Measurements from ENCODE around the gene ZNF814. TPM values are rescaled to one million over a fixed set of nuclear protein-coding genes. Genes with fewer than 3 reads are reported as not detected.
"Not testable (repeated sequence)": the region's sequence is repeated elsewhere in the genome, so short reads cannot be mapped to it uniquely, and the experiment has no call there.

Gene ZNF814
- total and polyA plus RNA-seq, 3 experiments from 2014 or later, result 21.2 to 38.7 (median 38.5) TPM

GRCh38 chr19:57873883-57874799 lies 14.7 kb downstream of the ZNF814 start:
- not testable (repeated sequence) for H3K27ac Mint-ChIP-seq

GRCh38 chr19:57872450-57872849 lies 16.4 kb downstream of the ZNF814 start:
- Mint-ChIP-seq H3K36me3 (peaks cover 17 to 71% (median 49%) of the 10 kb centered on the region in 3 donors), H3K4me1 (no peaks in the 10 kb centered on the region), H3K27ac (no peak overlapping the region), H3K27me3 (no peaks in the 10 kb centered on the region), H3K4me3 (no peak overlapping the region), H3K9me3 (peaks cover 16 to 86% (median 81%) of the 10 kb centered on the region in 5 donors)
- no peaks in the 10 kb centered on the region for H3K4me1 ChIP-seq (ENCODE audit: insufficient read depth, low read length)
- peaks cover 63% of the 10 kb centered on the region for H3K9me3 ChIP-seq (ENCODE audit: low read length)
- H3K4me3 ChIP-seq (ENCODE audit: low read length), result peak overlapping the region; percentile 21
- ChIA-PET POLR2A (interaction anchor here (0.6 kb wide), 1 partner anchor 554 kb away, joined by 7 read pairs; no protein-coding TSS in a partner anchor), CTCF (no interaction called here)
- H3K27me3 ChIP-seq (ENCODE audit: insufficient read depth, low read length, poor library complexity, severe bottlenecking), result no peaks in the 10 kb centered on the region
- peaks cover 22% of the 10 kb centered on the region for H3K36me3 ChIP-seq (ENCODE audit: insufficient read depth, low read length)
- DNase-seq, result no peak
- no peak overlapping the region for H3K27ac ChIP-seq (ENCODE audit: low read depth, low read length)

More at GRCh38 chr19:57873883-57874799, 14.7 kb downstream of the ZNF814 start:
- Histone ChIP-seq H3K9me3 (ENCODE audit: low read length) (peaks cover 58% of the 10 kb centered on the region), H3K36me3 (ENCODE audit: insufficient read depth, low read length) (peaks cover 17% of the 10 kb centered on the region)
- H3K4me1 ChIP-seq (ENCODE audit: insufficient read depth, low read length); H3K4me3 Mint-ChIP-seq; H3K4me1 Mint-ChIP-seq; CTCF ChIA-PET; H3K27ac ChIP-seq (ENCODE audit: low read depth, low read length); H3K27me3 ChIP-seq (ENCODE audit: insufficient read depth, low read length, poor library complexity, severe bottlenecking); H3K4me3 ChIP-seq (ENCODE audit: low read length); H3K27me3 Mint-ChIP-seq; DNase-seq: not testable (repeated sequence)
- Mint-ChIP-seq H3K36me3 (peaks cover 20 to 72% (median 53%) of the 10 kb centered on the region in 3 donors), H3K9me3 (peaks cover 16 to 86% (median 81%) of the 10 kb centered on the region in 5 donors)
- POLR2A ChIA-PET, result interaction anchor here (0.5 to 0.6 kb wide), 2 partner anchors 12 to 321 kb away, joined by 3 read pairs; no protein-coding TSS in a partner anchor

- Mint-ChIP-seq H3K36me3 (peaks cover 13 to 70% (median 53%) of the 10 kb centered on the region in 3 donors), H3K27ac (peak overlapping the region in 1 of 8 donors; percentile 67), H3K4me1 (no peaks in the 10 kb centered on the region), H3K9me3 (peaks cover 12 to 83% (median 72%) of the 10 kb centered on the region in 5 donors), H3K27me3 (no peaks in the 10 kb centered on the region), H3K4me3 (peak overlapping the region in 1 of 7 donors; percentile 13)
- no peak for DNase-seq
- no peaks in the 10 kb centered on the region for H3K27me3 ChIP-seq (ENCODE audit: insufficient read depth, low read length, poor library complexity, severe bottlenecking)
- CTCF ChIA-PET, result no interaction called here
- no peak overlapping the region for H3K4me3 ChIP-seq (ENCODE audit: low read length)
- peaks cover 54% of the 10 kb centered on the region for H3K9me3 ChIP-seq (ENCODE audit: low read length)
- no peaks in the 10 kb centered on the region for H3K4me1 ChIP-seq (ENCODE audit: insufficient read depth, low read length)
- peaks cover 21% of the 10 kb centered on the region for H3K36me3 ChIP-seq (ENCODE audit: insufficient read depth, low read length)
- H3K27ac ChIP-seq (ENCODE audit: low read depth, low read length), result no peak overlapping the region
- POLR2A ChIA-PET, result no interaction called here
These were observed 18.6 kb downstream of the ZNF814 start for GRCh38 chr19:57870225-57870624.

- H3K27ac Mint-ChIP-seq; H3K27me3 ChIP-seq (ENCODE audit: insufficient read depth, low read length, poor library complexity, severe bottlenecking); POLR2A ChIA-PET; H3K4me1 ChIP-seq (ENCODE audit: insufficient read depth, low read length); DNase-seq; H3K4me1 Mint-ChIP-seq; H3K4me3 Mint-ChIP-seq; H3K27ac ChIP-seq (ENCODE audit: low read depth, low read length); H3K27me3 Mint-ChIP-seq; CTCF ChIA-PET; H3K4me3 ChIP-seq (ENCODE audit: low read length): not testable (repeated sequence)
- Mint-ChIP-seq H3K36me3 (peaks cover 18 to 73% (median 56%) of the 10 kb centered on the region in 3 donors), H3K9me3 (peaks cover 12 to 85% (median 76%) of the 10 kb centered on the region in 5 donors)
- H3K9me3 ChIP-seq (ENCODE audit: low read length), result peaks cover 52% of the 10 kb centered on the region
- peaks cover 26% of the 10 kb centered on the region for H3K36me3 ChIP-seq (ENCODE audit: insufficient read depth, low read length)
These were observed 19.2 kb downstream of the ZNF814 start for GRCh38 chr19:57869655-57870054.

GRCh38 chr19:57867868-57868492 lies 20.9 kb downstream of the ZNF814 start:
- Mint-ChIP-seq H3K27me3 (no peaks in the 10 kb centered on the region), H3K4me1 (peaks cover 0 to 1% (median 0%) of the 10 kb centered on the region in 3 donors), H3K27ac (no peak overlapping the region), H3K9me3 (peaks cover 6 to 81% (median 70%) of the 10 kb centered on the region in 5 donors), H3K4me3 (no peak overlapping the region), H3K36me3 (peaks cover 21 to 72% (median 57%) of the 10 kb centered on the region in 3 donors)
- ChIA-PET CTCF (no interaction called here), POLR2A (no interaction called here)
- DNase-seq, result no peak
- Histone ChIP-seq H3K9me3 (ENCODE audit: low read length) (peaks cover 40% of the 10 kb centered on the region), H3K4me3 (ENCODE audit: low read length) (no peak overlapping the region), H3K36me3 (ENCODE audit: insufficient read depth, low read length) (peaks cover 36% of the 10 kb centered on the region), H3K4me1 (ENCODE audit: insufficient read depth, low read length) (no peaks in the 10 kb centered on the region), H3K27ac (ENCODE audit: low read depth, low read length) (no peak overlapping the region), H3K27me3 (ENCODE audit: insufficient read depth, low read length, poor library complexity, severe bottlenecking) (no peaks in the 10 kb centered on the region)

GRCh38 chr19:57862351-57862750 lies 26.5 kb downstream of the ZNF814 start:
- peaks cover 24% of the 10 kb centered on the region for H3K9me3 ChIP-seq (ENCODE audit: low read length)
- H3K4me1 Mint-ChIP-seq; H3K27me3 Mint-ChIP-seq; H3K27ac Mint-ChIP-seq; H3K27ac ChIP-seq (ENCODE audit: low read depth, low read length); H3K27me3 ChIP-seq (ENCODE audit: insufficient read depth, low read length, poor library complexity, severe bottlenecking); CTCF ChIA-PET; H3K4me1 ChIP-seq (ENCODE audit: insufficient read depth, low read length); DNase-seq; POLR2A ChIA-PET; H3K4me3 ChIP-seq (ENCODE audit: low read length); H3K4me3 Mint-ChIP-seq: not testable (repeated sequence)
- Mint-ChIP-seq H3K9me3 (peaks cover 0 to 83% (median 61%) of the 10 kb centered on the region in 5 donors), H3K36me3 (peaks cover 39 to 84% (median 83%) of the 10 kb centered on the region in 3 donors)
- peaks cover 71% of the 10 kb centered on the region for H3K36me3 ChIP-seq (ENCODE audit: insufficient read depth, low read length)

GRCh38 chr19:57854117-57854516 lies 34.7 kb downstream of the ZNF814 start:
- H3K27me3 ChIP-seq (ENCODE audit: insufficient read depth, low read length, poor library complexity, severe bottlenecking); CTCF ChIA-PET; DNase-seq; H3K27ac ChIP-seq (ENCODE audit: low read depth, low read length); POLR2A ChIA-PET; H3K27me3 Mint-ChIP-seq; H3K36me3 ChIP-seq (ENCODE audit: insufficient read depth, low read length); H3K4me3 ChIP-seq (ENCODE audit: low read length); H3K27ac Mint-ChIP-seq; H3K9me3 ChIP-seq (ENCODE audit: low read length); H3K4me3 Mint-ChIP-seq: not testable (repeated sequence)
- peaks cover 16% of the 10 kb centered on the region for H3K4me1 ChIP-seq (ENCODE audit: insufficient read depth, low read length)
- Mint-ChIP-seq H3K36me3 (peaks cover 31 to 68% (median 52%) of the 10 kb centered on the region in 3 donors), H3K4me1 (peaks cover 27 to 45% (median 34%) of the 10 kb centered on the region in 3 donors), H3K9me3 (peaks cover 0 to 35% (median 22%) of the 10 kb centered on the region in 5 donors)
